ELF-1 (cell line): ENCODE data around the gene CYP46A1.

ENCODE experiments used
- DNase-seq: peaks from one replicate; pipeline ENCODE4 v3.0.0-alpha.2; 2016; ENCODE audit warnings: low read depth, low spot score

Gene CYP46A1

DNA sequence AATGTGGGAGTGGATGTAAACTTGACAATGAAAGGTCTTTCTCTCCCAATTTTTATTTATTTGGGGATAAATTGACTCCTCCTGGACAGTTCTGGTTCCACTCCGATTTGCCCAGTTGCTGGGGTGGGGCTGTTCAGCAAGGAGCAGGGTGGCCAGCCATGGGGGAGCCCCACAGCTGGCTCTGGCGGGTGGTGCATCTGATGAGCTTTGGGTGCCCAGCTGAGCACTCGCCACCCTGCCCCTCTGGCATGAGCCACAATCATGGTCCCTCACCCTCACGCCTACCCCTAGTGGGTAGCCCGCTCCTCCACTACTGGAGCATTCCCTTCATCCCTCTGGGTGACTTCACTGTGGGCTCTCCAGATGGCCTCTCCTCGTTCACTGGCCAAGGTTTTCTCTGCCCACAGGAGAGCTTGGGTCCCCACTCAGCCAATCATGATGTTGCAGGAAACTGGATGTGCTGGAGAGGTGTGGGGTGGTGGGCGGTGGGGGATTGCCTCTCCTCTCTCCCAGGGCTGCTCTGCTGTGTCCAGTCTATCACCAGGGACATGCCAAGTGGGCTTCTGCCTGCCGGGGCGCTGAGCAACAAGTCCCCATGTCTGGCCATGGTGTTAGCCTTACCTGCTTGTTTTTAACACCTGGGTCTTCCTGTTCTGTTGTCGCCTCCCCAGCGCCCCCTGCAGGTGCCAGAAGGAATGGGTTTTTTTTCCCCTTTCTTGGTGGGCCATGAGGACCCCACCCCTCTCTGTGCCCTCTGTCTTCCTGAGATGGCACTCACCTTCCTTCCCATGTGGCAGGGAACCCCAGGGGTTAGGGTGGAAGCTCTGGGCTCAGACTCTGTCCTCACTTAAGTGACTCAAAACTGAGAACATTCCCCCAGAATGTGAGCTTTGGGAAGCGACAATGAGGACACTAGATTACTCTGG is 3.4 kb downstream of the CYP46A1 start:
- DNase-seq, result peak; percentile 77

GRCh38 chr14:99688210-99688581 is 4.1 kb downstream of the CYP46A1 start:
- no peak for DNase-seq

- DNase-seq, result no peak
Measured at GRCh38 chr14:99688629-99689028, 4.5 kb downstream of the CYP46A1 start.

DNA sequence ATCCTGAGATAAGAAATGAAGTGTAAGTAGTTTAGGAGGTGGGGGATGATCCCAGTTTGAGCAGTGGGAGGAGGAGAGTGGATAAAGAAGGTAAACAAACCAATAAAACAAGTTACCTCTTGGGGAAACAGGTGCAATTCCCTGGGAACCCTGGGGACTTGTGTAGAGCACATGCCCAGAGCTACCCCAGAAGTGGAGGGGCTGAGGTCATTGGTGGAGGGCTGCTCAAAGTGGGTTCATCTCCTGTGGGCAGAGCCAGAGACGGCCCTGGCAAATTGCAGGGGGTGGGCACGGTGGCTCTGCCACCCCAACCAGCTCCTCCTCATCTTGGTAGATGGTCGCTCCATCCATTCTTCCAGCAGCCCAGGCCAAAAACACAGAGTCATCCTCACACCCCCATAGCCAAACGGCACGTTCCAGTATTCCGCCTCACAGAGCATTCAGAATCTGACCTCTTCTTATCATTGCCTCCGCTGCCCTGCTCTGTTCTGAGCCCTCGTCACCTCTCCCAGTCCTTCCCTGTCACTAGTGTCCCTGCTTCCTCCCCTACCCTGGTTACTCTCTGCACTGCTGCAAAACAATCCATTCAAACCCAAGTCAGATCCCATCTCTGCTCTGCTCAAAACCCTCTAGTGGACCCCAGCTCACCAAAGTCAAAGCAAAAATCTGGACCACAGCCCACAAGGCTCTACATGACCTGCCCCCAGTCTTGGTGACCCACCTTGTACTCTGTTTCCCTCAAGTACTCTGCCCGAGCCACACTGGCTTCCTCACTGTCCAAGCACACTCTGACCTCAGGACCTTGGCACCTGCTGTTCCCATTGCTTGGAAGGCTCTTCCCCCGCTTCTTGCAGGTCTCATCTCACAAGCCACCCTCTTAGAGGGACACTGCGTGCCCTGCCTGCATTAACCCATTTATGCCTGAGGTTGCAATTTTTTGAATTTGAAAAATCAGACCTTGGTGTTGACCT is 5.5 kb downstream of the CYP46A1 start:
- no peak for DNase-seq

- DNase-seq, result no peak
Measured at GRCh38 chr14:99690636-99691035, 6.5 kb downstream of the CYP46A1 start.

DNA sequence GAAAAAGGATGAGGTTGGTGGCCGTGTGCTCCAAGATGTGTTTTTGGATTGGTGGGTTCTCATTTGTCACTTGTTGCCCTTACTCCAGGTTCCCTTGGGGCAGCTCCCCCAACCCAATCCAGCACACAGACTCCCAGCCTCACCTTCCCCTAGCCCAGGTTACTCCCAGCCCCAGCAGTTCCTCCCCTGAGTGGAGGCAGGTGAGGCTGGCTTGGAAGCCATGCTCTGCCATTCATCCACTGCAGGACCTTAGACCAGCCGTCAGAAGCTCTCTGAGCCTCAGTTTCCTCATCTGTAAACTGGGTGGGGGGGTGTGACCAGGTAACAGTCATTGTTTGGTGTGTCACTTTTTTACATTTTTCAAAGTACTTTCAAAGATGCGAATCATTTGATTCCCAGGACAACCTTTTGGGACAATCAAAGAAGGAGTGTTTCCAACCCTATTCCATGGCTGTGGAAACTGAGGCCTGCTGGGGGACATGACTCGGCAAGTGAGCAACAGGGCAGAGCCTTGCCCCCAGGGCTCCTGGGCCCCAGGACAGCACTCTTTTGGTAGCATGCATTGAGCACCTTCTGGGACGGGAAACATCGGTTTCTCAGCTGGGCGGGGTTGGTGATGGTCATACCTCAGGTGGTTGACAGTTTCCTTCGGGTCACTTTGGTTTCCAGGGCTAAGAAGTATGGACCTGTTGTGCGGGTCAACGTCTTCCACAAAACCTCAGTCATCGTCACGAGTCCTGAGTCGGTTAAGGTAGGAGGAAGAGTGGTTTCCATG is 7.2 kb downstream of the CYP46A1 start:
- no peak for DNase-seq

- DNase-seq, result no peak
Measured at GRCh38 chr14:99693918-99694317, 9.8 kb downstream of the CYP46A1 start.

GRCh38 chr14:99696929-99697328 is 12.8 kb downstream of the CYP46A1 start:
- DNase-seq, result no peak

DNA sequence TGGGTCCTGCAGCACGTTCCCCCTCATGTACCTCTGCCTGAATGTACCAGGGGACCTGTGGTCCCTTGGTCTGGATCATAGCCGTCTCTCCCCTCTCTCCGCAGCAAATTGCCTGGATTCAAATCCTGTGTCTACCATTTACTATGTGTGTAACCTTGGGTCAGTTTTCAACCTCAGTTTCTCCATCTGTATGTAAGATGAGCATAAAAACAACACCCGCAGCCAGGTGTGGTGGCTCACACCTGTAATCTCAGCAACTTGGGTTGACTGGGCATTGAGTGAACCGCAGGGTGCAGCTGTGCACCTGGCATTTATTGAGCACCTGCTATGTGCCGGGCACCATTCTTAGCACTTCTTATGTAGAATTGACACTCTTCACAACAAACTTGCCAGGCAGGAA is 14.1 kb downstream of the CYP46A1 start:
- no peak for DNase-seq

DNA sequence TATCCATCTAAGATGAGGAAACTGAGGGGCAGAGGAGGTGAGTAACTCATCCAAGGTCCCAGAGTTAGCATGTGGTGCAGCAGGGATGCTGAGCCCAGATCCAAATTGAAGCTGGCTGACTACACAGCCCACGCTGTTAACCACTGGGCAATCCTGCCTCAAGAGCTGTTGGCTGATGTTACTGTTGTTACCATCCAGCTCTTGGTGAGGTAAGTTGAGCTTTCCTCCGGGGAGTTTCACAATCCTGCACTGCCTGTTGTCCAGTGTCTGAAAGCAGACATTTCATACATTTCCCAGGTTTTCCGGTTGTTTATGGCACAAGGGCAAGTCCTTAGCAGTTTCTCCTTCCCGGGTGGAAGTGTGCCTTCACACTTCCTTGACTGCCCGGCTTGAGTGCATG is 14.5 kb downstream of the CYP46A1 start:
- no peak for DNase-seq

DNA sequence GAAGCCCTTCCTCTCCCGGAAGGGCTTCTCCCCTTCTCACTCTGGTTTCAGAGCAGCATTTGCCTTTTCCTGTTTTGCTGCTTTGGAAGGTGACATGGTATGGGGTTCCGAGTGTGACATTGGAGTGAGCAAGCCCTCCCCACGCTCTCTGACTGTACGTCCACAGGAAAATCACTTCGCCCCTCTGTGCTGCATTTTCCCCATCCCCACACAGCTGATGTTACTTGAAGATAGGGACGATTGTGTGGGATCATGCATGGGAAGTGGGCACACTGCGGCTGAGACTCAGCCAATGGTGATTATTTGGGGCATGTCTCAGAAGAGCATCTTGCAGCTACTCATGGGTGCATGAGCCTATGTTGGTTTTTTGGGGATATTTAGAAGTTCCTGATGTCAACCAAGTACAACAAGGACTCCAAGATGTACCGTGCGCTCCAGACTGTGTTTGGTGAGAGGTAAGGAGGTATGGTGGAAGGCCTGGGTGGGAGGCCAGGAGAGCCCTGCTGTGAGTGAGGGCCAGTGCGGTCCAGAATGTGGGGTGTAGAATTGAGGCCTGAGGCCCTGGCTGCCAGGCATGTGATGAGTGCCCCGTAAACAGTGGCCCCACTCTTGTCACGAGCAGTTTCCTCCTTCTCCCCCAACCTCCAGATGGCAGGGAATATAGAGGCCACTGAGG is 15.1 kb downstream of the CYP46A1 start:
- no peak for DNase-seq

- DNase-seq, result no peak
Measured at GRCh38 chr14:99699861-99700260, 15.8 kb downstream of the CYP46A1 start.

DNA sequence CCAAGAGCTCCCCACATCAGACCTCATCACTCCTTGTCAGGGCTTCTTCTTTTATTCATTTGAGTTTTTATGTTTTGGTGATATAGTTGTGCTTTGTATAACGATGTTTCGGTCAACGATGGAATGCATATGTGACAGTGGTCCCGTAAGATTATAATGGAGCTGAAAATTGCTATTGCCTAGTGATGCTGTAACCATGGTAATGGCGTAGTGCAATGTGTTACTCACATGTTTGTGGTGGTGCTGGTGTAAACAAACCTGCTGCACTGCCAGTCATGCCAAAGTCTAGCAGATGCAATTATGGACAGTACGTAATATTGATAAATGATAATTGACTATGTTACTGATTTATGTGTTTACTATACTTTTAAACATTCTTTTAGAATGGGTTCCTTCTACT is 16.3 kb downstream of the CYP46A1 start:
- DNase-seq, result no peak

DNA sequence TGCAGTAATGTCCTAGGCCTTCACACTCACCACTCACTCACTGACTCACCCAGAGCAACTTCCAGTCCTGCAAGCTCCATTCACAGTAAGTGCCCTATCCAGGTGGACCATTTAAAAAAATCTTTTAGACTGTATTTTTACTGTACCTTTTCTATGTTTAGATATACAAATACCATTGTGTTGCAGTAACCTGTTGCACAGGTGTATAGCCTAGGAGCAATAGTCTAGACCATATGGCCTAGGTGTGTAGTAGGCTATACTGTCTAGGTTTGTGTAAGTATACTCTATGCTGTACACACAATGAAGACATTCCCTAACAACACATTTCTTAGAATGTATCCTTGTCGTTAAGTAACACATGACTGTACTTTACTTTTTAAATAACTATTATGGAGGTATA is 17.2 kb downstream of the CYP46A1 start:
- DNase-seq, result no peak

DNA sequence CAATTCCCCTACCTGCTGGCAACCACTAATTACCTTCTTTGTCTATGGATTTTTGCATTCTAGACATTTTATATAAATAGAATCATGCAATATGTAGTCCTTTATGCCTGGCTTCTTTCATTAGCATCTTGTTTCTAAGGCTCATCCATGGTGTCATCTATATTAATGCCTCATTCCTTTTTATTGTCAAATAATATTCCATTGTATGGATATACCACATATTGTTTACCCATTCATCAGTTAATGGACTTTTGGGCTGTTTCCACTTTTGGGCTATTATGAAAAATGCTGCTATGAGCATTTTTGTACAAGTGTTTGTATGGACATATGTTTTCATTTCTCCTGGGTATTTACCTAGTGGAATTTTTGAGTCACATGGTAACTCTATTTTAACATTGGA is 18.0 kb downstream of the CYP46A1 start:
- DNase-seq, result no peak

DNA sequence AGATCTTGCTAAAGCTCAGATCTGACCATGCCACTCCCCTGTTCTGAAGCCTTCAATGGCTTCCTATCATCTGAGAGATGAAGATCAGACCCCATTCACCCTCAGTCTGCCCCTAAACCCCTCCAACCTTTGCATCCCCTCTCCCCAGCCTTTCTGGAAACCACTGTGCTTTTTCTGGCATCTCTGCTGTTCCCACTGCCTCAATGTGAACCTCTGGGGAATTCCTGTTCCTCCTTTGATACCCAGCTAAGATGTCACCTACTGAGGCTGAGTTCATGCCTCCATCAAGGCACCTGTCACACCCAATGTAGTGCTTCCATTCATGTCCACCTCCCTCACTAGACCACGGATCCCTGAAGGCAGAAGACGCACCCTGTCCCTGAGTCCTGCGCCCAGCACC is 19.3 kb downstream of the CYP46A1 start:
- no peak for DNase-seq

DNA sequence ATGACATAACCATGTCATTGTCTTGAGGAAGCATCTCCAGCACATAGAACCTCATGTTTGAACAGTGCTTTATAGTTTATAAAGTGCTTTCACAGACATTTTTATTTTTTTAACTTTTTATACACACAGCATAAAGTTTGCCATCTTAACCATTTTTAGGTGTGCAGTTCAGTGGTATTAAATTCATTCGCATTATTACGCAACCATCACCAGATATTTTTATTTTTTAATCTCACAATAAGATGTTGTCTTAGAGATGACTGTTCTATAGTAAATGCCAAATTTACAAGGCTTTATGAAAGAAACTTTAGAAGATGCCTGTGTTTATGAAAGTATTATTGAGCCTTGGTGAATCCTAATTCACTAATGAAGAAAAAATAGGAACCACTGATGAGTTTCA is 19.9 kb downstream of the CYP46A1 start:
- DNase-seq, result no peak

DNA sequence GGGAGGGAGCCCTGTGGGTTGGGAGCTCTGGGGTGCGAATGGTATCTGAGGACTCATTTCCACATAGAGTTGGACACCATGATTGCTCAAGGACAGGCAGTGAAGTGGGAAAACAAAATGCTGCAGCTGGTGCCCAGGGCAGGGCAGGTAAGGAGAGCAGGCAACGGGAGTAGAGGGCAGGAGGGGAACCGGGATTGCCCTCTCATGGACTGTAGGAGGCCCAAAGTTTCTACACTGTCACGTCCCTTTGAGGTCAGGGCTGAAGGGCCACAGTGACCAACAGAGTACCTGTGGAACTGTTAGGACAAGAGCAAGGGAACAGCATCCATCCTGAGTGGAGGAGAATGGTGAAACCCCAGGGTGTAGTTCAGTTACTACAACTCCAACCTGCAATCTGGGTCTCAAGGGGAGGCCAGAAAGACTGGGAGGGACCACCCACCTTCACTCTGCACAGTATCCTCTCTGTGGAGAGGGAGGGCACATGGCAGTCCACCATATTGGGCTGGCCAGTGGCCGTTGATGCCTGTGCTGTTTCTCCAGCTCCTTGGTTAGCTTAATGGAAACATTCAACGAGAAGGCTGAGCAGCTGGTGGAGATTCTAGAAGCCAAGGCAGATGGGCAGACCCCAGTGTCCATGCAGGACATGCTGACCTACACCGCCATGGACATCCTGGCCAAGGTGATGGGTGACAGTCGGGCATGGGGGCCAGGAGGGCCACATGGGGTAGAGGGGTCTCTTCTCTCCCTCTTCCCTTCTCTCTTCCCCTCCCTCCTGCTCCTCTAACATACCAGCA is 22.2 kb downstream of the CYP46A1 start:
- DNase-seq, result no peak

DNA sequence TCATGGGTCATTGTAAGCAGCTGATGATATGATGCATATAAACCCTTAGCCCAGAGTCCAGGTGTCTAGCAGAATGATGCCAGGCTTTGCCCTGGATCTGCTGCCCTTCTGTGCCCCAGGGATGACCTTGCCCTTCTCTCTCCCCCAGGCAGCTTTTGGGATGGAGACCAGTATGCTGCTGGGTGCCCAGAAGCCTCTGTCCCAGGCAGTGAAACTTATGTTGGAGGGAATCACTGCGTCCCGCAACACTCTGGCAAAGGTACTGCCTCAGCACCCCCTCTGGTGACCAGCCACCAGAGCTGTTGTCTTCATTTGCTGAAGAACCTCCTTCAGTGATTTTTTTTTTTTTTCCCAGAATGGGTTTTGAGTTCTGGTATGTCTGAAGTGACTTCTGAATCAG is 23.3 kb downstream of the CYP46A1 start:
- no peak for DNase-seq

- DNase-seq, result no peak
Measured at GRCh38 chr14:99707921-99708320, 23.8 kb downstream of the CYP46A1 start.
